HG03175 (cell line): ENCODE results near the gene MORN1.
A peak's percentile ranks its signal among the peaks of the same experiment; 100 is the strongest.

Experiments used
- ATAC-seq: cut with Tn5 transposase; IDR thresholded peaks from one replicate; pipeline ENCODE4 v1.9.1; 2021; ENCODE audit warnings: mild to moderate bottlenecking, moderate library complexity; ENCODE audit not compliant: unreplicated experiment

MORN1 gene

DNA sequence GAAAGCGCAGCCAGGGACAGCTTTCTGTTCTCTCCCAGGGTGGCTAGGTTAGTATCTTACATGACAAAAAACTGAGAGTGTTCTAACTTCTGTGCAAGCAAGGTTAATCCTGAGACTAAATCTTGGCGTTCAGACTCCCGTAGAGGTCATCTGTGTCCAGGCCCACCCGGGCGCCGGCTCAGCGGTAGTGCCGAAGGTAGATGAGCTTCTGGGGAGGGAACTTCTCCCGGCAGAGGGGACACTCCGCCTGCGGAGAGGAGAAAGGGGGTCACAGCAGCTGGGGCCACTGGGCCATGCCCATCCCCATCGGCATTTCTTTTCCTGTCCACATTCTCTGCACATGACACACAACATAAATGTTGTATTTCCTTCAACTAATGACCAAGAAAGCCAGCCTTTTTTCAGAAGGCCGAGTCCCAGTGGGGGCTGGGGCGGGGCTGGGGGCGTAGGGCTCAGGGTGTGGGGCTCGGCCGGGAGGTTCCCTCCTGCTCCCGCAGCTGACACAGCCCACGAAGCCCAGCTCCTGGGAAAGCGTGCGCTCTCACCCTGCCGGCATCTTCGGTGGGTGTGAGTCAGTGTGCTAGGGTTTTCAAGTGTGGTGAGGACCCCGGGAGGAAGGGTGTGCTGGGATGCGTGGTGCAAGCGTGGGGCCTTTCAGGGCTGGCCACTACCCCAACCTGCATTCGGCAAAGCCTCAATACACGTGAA lies 14.4 kb upstream of the MORN1 start:
- ATAC-seq = no peak

DNA sequence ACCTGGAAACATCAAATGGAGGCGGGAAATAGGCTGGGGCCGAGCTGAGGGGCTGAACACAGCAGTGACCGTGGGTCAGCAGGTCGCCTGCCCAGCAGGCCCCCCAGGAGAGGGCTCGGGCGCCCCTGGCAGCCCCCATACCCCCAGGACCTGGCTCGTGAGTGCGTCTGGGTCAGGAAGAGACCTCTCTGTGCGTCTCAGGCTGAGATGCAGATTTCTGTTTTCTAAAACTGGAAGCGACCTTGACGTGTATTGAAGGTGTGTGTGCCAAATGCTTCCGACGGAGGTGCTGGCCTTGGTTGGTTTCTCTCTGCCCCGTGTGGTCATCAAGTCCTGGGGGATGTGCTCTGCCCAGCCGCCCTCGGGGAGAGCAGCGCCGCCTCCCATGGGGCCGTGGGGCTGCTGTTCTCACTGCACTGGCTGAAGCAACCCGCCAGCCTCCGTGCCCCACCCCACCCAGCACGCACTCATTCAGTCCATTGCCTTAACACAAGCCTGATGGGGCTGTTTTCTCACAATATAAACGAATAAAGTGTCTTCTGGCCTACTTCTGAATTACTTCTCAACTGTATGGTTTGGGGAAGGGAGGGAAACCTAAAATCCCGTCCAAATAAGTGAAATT lies 13.6 kb upstream of the MORN1 start:
- ATAC-seq = no peak

DNA sequence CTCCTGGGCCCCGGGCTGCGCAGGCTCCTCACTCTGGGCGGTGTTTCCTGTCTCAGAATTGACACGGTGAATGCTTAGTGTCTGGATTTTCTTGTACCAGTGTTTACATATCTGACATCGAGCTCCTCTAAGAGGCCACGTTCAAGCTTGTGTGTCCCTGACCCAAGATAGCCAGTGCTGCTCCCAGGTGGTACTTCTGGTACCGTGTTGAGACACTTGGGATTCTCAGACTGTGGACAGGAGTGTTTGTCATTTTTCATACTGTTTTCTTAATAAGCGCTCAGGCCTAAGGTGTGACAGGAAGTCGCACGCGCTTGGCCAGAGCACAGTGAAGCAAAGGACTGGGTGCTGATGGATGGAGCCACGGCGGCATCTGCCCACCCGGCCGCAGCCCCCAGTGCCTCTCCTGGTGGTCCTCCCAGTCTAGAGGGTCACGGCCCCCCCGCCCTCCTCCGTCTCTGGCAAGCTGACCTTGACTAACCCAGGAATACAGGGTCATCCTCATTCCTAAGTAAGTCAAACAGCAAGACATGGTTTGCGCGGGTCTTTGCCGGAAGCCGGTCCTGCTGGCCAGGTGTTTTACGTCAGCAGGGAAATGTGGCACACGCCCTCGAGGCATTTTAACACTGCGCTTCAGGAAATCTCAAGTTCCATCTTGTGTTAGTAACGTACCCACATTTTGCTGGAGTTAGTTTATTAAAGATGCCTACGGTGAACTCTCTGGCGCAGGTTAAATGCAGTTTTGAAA lies 13.0 kb upstream of the MORN1 start:
- ATAC-seq = no peak

DNA sequence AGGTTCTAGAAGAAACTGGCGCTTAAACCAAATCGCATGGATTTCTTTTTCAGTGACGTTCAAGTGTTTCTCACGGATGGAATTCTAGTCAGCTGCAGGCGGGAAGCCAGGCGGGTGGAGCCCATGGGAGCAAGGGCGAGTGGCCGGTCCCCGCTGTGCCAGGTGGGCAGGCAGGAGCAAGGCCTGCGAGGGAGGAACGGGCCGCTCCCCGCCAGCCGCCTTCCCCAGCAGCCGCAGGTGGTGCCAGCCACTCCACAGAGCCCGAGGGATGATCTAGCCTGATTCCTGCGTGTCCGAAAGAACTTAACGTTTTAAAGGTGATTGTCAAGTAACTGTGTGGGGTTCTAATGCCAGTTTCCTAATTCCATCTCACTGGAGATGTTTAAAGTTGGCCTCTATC lies 11.9 kb upstream of the MORN1 start:
- ATAC-seq = no peak

- ATAC-seq = no peak
Measured at GRCh38 chr1:2402420-2402819, 11.1 kb upstream of the MORN1 start.

DNA sequence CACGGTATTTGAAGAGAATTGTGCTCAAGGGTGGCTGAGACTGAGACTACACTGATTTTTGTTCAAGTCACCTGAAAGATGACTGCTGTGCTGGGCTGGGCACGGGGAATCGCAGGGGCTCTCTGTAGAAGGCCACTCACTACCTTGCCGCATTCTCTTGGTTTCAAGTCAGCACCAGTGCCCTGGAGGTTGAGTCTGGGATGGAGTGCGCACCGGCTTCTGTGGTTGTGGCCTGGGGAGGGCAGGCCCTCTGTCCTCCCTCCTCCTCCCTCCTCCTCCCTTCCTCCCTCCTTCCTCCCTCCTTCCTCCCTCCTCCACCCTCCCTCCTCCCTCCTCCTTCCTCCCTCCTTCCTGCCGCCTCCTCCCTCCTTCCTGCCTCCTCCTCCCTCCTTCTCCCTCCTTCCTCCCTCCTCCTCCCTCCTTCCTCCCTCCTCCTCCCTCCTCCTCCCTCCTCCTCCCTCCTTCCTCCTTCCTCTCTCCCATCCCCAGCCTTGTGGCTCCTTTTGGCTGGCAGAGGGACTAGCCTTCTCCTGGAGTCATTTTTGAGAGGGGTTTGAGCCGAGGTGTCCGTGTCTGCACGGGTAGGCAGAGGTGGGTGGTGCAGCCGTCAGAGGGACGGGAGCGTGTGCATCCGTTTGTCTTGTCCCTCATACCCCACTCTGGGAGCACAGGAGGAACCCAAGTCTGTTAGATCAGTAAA lies 9.7 kb upstream of the MORN1 start:
- no peak for ATAC-seq

GRCh38 chr1:2400576-2400909 lies 9.2 kb upstream of the MORN1 start:
- ATAC-seq = no peak

GRCh38 chr1:2399890-2400575 lies 8.7 kb upstream of the MORN1 start:
- no peak for ATAC-seq

GRCh38 chr1:2398871-2399270 lies 7.5 kb upstream of the MORN1 start:
- no peak for ATAC-seq

DNA sequence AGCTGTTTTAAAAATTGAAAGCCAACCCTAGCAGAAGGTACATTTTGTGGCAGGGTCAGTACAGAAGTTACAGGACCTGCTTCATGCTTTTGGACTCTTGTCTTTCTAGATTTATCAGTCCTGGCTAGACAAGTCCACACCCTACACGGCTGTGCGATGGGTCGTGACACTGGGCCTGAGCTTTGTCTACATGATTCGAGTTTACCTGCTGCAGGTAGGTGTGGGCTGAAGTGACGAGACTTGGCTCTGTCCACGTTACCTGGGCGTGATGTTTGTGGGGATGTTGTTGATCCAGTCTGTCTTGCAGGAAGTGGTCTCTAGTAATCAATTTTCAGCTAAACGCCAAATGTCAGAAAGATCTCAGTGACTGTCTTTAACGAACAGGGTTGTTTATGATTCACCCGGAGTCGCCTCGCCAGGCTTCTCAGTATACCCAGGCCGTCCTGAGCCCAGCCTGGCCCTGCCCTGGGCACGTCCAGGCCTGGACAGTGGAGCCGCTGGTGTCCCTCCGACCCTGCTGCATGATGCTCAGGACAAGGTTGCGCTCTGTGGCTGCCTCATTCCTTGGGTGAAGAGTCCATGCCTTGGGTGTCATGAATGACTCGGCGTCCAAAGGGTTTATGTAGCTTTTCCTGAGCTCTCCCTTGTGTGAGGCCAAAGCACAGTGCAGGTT lies 5.8 kb upstream of the MORN1 start:
- no peak for ATAC-seq

DNA sequence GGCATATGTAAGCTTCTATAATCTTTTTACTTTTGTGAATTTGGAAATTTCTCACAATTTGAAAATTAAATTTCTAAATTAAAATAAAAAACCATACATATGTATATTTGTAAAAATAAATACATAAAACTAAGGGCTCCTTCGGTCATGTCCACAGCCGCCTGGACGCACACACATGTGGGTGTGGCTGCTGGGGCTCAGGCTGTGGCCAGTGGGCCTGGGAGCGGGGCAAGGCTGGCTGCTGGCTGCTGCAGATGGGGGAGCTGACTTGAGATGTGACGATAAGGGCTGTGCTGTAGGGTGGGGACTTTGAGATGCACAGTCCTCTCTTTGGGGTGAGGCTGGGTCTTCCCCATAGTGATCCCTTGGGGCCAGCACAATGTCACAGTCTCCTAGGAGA lies 5.1 kb upstream of the MORN1 start:
- no peak for ATAC-seq

- no peak for ATAC-seq
Measured at GRCh38 chr1:2396059-2396458, 4.7 kb upstream of the MORN1 start.

GRCh38 chr1:2395245-2395644 lies 3.9 kb upstream of the MORN1 start:
- no peak for ATAC-seq

DNA sequence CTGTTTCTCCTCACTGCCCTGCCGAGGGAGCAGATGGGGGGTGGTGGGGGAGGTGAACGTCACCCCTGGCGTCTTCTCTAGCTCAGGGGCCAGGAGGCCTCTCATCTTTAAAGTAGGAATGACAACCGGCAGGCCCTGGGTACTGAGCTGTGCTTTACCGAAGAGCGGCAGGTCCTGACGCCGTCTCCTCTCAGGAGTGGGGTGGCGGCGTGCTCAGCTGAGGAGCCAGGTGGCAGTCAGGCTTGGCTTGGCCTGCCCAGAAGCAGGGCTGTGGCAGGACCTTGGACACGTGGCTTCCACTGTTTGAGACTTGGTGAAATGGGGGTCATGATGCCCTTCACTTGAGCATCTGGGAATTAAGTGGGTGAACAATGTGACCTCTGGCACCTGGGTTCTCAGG lies 3.4 kb upstream of the MORN1 start:
- no peak for ATAC-seq

DNA sequence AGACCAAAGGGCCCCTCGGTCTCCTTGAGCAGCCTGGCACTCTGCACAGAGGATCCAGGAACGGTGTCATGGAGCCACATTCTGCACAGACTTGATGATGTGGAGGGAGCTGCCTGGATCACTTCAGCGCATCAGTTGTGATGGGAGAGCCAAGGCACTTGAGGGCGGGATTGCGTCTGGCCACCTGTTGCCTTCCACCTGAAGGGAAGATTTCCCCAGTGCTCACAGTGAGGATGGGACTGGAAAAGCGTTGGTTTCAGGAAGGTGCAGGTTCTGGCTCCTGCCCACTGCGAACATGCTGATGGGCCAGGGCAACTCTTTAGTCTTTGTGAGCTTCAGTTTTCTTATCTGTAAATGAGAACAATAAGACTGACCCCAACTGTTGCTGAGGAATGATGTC lies 2.9 kb upstream of the MORN1 start:
- no peak for ATAC-seq

DNA sequence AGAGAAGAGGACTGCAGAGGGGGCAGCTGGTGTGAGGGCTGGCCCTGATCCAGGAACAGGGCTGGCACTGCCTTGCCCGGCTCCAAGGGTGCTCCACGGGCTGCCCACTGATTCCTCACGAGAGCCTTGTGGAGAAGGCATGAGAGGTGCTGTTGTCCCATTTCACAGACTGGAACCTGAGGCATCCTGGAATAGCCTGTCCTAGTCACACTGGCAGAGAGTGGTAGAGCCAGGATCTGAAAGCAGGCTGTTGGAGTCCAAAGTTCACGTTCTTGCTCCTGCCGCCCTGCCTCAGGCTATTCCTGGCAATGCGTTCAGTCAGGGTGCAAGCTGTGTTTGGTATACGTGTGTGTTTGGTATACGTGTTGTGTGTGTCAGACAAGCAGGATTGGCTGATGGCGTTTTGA lies 2.1 kb upstream of the MORN1 start:
- no peak for ATAC-seq

DNA sequence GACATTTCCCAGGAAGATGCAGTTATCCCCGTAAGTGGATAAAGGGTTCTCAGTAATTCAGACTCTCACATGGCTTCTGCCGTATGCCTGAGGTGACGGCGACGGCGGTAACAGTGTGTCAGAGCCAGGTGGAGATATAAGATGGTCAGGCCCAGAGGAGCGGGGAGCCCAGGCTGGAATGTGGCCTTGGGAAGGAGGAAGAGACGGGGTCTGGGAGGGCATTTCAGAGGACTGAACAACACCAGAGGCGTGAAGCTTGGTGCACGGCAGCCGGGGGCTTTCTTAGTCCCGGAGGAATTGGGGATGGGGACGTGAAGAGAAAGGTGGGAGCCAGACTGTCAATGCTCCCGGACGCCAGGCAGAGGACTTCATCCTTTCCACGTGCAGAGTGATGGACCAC lies 1.3 kb upstream of the MORN1 start:
- ATAC-seq = no peak

GRCh38 chr1:2391931-2392509 lies 666 bp upstream of the MORN1 start:
- ATAC-seq = peak; percentile 8

GRCh38 chr1:2389644-2390043 lies 1.7 kb downstream of the MORN1 start:
- no peak for ATAC-seq
